ENCODE results near the gene NTSR2.

DNA sequence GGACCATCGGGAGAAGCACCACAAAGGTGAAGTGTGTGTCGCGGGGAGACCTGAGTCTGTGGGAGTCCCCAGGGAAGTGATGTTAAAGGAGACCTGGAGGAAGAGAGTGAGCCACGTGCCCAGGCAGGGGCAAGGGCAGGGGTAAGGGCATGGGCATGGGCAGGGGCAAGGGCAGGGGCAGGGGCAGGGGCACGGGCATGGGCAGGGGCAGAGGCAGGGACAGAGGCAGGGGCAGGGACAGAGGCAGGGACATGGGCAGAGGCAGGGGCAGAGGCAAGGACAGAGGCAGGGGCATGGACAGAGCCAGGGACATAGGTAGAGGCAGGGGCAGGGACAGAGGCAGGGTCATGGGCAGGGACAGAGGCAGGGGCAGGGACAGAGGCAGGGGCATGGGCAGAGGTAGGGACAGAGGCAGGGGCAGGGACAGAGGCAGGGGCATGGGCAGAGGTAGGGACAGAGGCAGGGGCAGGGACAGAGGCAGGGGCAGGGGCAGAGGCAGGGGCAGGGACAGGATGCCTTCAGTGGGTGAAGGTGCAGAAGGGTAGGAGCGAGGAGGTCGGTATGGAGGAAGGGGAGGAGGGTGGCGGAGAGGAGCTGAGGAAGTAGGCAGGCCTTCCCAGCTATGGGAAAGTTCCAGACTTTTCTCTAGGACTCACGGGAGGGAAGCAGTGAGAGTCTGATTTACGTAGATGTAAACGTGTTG is 33.3 kb downstream of the NTSR2 start:
- TF ChIP-seq EP300 (IDR thresholded peaks at IDR 0.05) (no peak), POLR2A (IDR thresholded peaks at IDR 0.05) (no peak), POLR2AphosphoS5 (IDR thresholded peaks at IDR 0.05) (no peak)
- TF ChIP-seq, protein P1, sequence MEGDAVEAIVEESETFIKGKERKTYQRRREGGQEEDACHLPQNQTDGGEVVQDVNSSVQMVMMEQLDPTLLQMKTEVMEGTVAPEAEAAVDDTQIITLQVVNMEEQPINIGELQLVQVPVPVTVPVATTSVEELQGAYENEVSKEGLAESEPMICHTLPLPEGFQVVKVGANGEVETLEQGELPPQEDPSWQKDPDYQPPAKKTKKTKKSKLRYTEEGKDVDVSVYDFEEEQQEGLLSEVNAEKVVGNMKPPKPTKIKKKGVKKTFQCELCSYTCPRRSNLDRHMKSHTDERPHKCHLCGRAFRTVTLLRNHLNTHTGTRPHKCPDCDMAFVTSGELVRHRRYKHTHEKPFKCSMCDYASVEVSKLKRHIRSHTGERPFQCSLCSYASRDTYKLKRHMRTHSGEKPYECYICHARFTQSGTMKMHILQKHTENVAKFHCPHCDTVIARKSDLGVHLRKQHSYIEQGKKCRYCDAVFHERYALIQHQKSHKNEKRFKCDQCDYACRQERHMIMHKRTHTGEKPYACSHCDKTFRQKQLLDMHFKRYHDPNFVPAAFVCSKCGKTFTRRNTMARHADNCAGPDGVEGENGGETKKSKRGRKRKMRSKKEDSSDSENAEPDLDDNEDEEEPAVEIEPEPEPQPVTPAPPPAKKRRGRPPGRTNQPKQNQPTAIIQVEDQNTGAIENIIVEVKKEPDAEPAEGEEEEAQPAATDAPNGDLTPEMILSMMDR (IDR thresholded peaks at IDR 0.05): no peak

All from suprapubic skin (tissue), 4 donors.